Inflammatory macrophage treated with lipopolysaccharide for 4 hours (primary cell): ENCODE measurements around the gene NSL1.
A peak's percentile ranks its signal among the peaks of the same experiment; 100 is the strongest.
"Not testable (repeated sequence)": the region's sequence is repeated elsewhere in the genome, so short reads cannot be mapped to it uniquely, and the experiment has no call there.

Experiments
- DNase-seq: peaks from one replicate; pipeline ENCODE4 v3.0.0-alpha.2; 2020

NSL1 gene

DNA sequence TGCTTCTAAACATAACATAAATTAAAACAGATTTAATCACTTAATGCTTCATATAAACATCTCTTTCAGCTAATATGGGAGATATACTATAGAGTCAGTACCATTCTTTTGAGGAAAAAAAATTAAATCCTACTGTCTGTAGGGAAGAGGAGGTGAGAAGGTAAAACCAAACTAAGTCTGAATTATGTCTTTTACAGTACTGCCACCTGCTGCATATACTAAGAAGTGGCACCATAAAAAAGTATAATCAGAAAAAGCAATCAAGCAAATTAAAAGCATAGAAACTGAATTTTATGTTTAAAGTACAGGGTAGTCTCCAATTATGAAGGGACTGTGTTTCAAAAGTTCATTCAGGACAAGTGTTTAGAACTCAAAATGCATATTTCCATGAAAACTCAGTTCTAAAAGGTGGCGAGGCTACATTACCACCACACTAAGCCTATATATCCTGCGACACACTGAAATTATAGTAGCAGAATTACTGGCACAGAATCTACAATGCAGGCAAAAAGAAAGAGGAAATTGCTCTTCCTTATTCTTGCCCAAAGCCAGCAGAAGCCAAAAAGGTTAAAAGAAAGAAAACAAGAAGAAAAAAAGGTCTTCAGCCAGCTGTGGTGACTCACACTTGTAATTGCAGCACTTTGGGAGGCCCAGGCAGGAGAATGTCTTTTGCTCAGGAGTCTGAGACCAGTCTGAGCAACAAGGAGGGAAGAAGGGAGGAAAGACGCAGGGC is 9.0 kb downstream of the NSL1 start:
- DNase-seq: peak; percentile 85

GRCh38 chr1:212781225-212781624 is 10.4 kb downstream of the NSL1 start:
- no peak for DNase-seq

DNA sequence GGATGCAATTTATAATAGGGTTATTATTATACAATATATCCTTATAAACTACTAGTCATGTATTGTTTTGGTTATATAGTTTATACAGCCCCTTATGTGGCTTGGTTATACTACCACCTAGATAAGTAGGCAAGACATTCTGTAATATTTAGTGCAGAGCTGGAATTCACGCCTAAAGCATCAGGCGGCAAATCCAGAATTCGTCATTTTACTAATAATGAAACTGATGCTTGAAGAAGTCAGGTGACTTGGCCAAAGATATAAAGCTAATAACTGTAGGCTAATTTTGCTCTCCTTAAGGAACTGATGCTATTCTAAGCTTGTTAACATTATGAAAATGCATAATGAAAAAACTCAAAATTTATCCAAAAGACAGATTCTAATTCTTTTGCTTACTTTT is 10.8 kb downstream of the NSL1 start:
- DNase-seq: no peak

- not testable (repeated sequence) for DNase-seq
Observed at GRCh38 chr1:212779086-212779485, 12.5 kb downstream of the NSL1 start.

- DNase-seq: peak; percentile 69
Observed at GRCh38 chr1:212777151-212777550, 14.4 kb downstream of the NSL1 start.

- DNase-seq: no peak
Observed at GRCh38 chr1:212775241-212775640, 16.3 kb downstream of the NSL1 start.

DNA sequence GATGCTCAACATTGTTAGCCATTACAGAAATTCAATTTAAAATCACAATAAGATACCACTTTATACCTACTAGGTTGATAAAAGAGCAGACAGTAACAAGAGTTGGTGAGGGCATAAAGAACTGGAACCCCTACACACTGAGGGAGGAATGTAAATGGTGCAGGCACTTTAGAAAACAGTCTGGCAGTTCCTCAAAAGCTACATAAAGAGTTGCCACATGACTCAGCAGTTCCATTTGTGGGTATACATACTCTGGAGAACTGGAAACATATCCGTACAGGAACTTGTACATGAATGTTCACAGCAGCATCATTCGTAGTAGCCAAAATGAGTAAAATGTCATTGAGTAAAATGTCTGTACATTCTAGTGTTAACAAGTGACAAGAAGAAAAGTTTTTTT is 17.0 kb downstream of the NSL1 start:
- peak; percentile 88 for DNase-seq

DNA sequence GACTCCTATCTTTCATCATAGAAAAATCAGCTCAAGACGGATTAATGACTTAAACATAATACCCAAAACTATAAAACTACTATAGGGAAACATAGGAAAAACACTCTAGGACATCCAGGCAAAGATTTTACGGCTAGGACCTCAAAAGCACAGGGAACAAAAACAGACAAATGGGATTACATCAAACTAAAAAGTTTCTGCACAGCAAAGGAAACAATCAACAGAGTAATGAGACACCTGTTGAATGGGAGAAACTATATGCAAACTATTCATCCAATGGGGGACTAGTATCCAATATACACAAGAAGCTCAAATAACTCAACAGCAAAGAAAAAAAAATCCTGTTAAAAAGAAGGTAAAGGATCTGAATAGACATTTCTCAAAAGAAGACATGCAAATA is 18.6 kb downstream of the NSL1 start:
- DNase-seq: no peak

DNA sequence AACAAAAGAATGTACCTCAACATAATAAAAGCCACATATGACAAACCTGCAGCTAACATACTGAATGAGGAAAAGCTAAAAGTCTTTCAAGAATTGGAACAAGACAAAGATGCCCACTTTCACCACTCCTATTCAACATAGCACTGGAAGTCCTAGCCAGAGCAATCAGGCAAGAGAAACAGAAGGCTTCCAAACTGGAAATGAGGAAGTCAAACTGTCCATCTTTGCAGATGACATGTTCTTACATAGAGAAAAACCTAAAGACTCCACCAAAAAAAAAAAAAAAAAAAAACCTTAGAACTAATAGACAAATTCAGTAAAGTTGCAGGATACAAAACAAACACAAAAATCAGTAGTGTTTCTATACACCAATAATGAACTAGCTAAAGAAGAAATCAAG is 20.2 kb downstream of the NSL1 start:
- DNase-seq: no peak

DNA sequence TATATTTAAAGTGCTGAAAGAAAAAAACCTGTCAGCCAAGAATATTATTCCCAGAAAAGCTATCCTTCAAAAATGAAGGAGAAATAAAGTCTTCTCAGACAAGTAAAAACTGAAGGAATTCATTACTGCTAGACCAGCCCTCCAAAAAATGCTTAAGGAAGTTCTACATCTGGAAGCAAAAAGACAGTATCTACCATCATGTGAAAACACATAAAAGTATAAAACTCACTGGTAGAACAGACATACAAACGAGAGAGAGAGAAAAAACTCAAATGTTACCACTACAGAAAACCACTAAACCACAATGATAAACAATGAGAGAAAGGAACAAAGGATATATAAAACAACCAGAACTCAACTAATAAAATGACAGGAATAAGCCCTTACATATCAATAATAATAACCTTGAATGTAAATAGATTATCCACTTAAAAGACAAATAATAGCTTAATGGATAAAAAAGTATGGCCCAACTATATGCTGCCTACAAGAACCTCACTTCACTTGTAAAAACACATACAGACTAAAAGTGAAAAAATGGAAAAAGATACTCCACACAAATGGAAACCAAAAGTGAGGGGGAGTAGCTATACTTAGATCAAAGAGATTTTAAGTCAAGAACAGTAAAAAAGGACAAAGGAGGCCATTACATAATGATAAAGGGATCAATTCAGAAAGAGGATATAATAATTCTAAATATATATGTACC is 22.0 kb downstream of the NSL1 start:
- no peak for DNase-seq

- not testable (repeated sequence) for DNase-seq
Observed at GRCh38 chr1:212766825-212767224, 24.8 kb downstream of the NSL1 start.

- not testable (repeated sequence) for DNase-seq
Observed at GRCh38 chr1:212764718-212765281, 26.8 kb downstream of the NSL1 start.

GRCh38 chr1:212762839-212763238 is 28.7 kb downstream of the NSL1 start:
- no peak for DNase-seq

- DNase-seq: no peak
Observed at GRCh38 chr1:212762234-212762633, 29.3 kb downstream of the NSL1 start.

GRCh38 chr1:212760126-212760823 is 31.3 kb downstream of the NSL1 start:
- DNase-seq: peak; percentile 59

DNA sequence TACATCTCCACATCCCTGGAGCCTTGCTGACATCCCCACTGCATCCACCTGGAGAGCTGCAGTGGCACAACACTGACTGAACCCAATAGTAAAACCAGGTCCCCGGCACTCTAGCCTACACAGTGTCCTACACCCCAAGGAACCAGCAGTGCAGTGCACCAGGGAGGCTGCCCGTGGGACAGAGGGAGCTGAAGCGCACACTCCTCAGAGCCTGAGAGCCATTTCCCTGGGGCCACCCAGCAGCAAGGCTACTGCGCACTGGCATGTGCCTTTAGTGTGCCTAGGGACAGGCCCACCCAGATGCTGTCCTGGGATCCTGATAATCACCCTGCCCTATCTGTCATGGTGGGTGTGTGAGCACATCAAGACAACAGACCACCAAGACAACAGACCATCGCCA is 31.9 kb downstream of the NSL1 start:
- DNase-seq: no peak

GRCh38 chr1:212754680-212755079 is 36.9 kb downstream of the NSL1 start:
- no peak for DNase-seq

GRCh38 chr1:212754193-212754592 is 37.4 kb downstream of the NSL1 start:
- no peak for DNase-seq

DNA sequence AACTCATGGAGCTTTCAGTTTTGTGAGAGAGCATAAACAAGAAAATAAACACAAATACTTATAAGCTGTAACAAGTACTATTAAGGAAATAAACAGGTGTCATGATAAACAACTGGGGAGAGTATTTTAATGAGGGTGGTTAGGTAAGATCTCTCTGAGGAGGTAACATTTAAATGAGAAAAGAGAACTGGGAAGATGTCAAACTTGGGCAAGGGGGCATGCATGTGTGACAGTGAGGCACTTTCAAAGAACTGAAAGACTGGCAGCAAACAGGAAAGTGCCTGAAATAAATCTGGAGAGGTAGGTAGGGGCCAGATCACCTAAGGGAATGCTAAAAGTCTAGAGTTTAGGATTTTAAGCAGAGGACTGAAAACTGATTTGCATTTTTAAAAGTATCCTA is 37.8 kb downstream of the NSL1 start:
- DNase-seq: no peak

- DNase-seq: peak; percentile 46
Observed at GRCh38 chr1:212752934-212753497, 38.6 kb downstream of the NSL1 start.

DNA sequence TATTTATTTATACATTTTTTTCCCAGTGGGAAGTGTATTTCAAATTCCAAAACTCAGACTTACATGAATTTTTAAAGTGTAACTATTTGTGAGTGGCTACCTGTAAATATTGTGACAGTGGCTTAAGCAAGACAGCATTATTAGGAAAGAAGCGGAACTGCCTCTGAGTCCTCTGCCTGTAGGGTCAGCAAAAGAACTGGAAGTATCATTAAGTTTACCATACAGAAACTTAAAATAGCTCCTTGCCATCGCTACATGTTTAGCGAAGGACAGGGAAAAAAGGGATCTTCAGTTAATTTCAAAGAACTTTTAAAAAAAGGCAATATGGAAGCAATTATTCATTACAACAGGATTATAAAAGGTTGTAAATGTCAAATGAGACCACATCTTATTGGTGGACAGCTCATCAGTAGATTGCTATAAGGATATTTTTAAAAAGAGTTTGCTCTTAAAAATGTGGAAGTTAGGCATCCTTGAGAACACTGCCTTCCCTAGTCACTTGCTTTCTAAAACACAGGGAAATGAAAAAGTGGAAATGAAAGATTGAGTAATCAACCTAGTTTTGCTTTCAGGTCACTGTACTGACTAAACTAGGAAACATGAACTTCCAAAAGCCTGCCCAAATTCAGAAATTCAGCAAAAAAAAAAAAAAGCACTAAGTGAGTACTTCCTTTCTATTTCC is 39.2 kb downstream of the NSL1 start:
- DNase-seq: peak; percentile 96

DNA sequence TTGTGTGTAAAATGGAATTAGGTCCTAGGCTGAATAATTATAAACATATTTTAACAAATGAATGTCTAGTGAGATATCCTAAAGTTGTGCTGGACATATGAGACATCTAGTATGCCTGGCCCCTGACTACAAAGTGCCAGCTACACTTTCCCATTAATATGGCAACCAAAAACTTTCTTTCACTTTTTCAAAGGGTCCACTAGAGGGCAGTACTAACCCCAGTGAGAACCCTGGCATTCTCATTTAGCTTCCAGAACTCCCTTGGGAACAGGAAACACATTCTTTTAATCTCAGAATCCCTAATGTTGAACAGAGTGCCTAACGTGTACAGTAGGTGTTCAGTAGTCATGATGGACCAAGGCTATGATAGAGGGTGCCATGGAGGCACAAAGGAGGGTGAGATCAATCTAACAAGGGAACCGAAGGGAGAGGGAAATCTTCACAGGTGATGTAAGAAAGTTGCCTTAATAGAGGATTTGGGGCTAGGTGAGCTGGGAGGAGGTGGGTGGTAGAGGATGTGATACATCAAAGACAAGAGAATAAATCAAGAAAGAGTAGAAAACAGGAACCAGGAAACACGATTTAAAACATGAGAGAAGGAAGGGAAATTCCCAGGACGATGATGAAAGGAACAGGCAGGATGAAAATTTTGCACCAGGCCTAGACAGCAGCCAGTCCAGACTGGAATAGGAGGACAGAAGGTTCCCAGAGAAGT is 41.6 kb downstream of the NSL1 start:
- DNase-seq: peak; percentile 74
